ENCODE results near the gene M1AP.
A peak's percentile ranks its signal among the peaks of the same experiment; 100 is the strongest.

The M1AP gene

GRCh38 chr2:74648009-74648443 is at the start of gene M1AP:
Gene M1AP (minus strand): TSS chr2:74648330. CDS start chr2:74640275, 8,055 bp downstream.
- DNase-seq, result no peak

- DNase-seq, result no peak
Observed at GRCh38 chr2:74696829-74697228, 48.7 kb upstream of the M1AP start.

GRCh38 chr2:74695663-74696062 is 47.5 kb upstream of the M1AP start:
- DNase-seq, result no peak

- no peak for DNase-seq
Observed at GRCh38 chr2:74694281-74694680, 46.2 kb upstream of the M1AP start.

- no peak for DNase-seq
Observed at GRCh38 chr2:74693668-74694067, 45.5 kb upstream of the M1AP start.

GRCh38 chr2:74693213-74693612 is 45.1 kb upstream of the M1AP start:
- no peak for DNase-seq

- no peak for DNase-seq
Observed at GRCh38 chr2:74691929-74692328, 43.8 kb upstream of the M1AP start.

- peak; percentile 43 for DNase-seq
Observed at GRCh38 chr2:74690571-74690970, 42.4 kb upstream of the M1AP start.

- no peak for DNase-seq
Observed at GRCh38 chr2:74689671-74690070, 41.5 kb upstream of the M1AP start.

GRCh38 chr2:74688881-74689280 is 40.8 kb upstream of the M1AP start:
- no peak for DNase-seq

GRCh38 chr2:74685408-74685807 is 37.3 kb upstream of the M1AP start:
- no peak for DNase-seq

GRCh38 chr2:74682501-74682900 is 34.4 kb upstream of the M1AP start:
- DNase-seq, result no peak

- no peak for DNase-seq
Observed at GRCh38 chr2:74679615-74680014, 31.5 kb upstream of the M1AP start.

GRCh38 chr2:74676331-74676730 is 28.2 kb upstream of the M1AP start:
- DNase-seq, result no peak

GRCh38 chr2:74675090-74675489 is 27.0 kb upstream of the M1AP start:
- DNase-seq, result no peak

- DNase-seq, result no peak
Observed at GRCh38 chr2:74673826-74674528, 25.8 kb upstream of the M1AP start.

- no peak for DNase-seq
Observed at GRCh38 chr2:74671479-74671878, 23.3 kb upstream of the M1AP start.

GRCh38 chr2:74670263-74670662 is 22.1 kb upstream of the M1AP start:
- DNase-seq, result no peak

GRCh38 chr2:74668087-74668486 is 20.0 kb upstream of the M1AP start:
- no peak for DNase-seq

- no peak for DNase-seq
Observed at GRCh38 chr2:74659462-74659861, 11.3 kb upstream of the M1AP start.

GRCh38 chr2:74658516-74658915 is 10.4 kb upstream of the M1AP start:
- no peak for DNase-seq

GRCh38 chr2:74655579-74655978 is 7.4 kb upstream of the M1AP start:
- no peak for DNase-seq

GRCh38 chr2:74653985-74654882 is 6.1 kb upstream of the M1AP start, which contains the start of gene SEMA4F:
Gene SEMA4F (plus strand): TSS chr2:74654247. CDS start chr2:74654377, 130 bp downstream.
- DNase-seq, result peak; percentile 96

GRCh38 chr2:74653589-74653984 is 5.5 kb upstream of the M1AP start:
- no peak for DNase-seq

Data from NCI-H526 treated with DMSO at 0.1 percent for 48 hours (cell line).